Suppressor macrophage treated with lipopolysaccharide for 4 hours (primary cell): Measurements from ENCODE around the gene CDIP1.
A peak's percentile ranks its signal among the peaks of the same experiment; 100 is the strongest.

Source experiments
- DNase-seq: peaks from one replicate; pipeline ENCODE4 v3.0.0-alpha.2; 2020

Gene CDIP1

GRCh38 chr16:4486126-4486893, 52.3 kb downstream of the CDIP1 start:
- no peak for DNase-seq

DNA sequence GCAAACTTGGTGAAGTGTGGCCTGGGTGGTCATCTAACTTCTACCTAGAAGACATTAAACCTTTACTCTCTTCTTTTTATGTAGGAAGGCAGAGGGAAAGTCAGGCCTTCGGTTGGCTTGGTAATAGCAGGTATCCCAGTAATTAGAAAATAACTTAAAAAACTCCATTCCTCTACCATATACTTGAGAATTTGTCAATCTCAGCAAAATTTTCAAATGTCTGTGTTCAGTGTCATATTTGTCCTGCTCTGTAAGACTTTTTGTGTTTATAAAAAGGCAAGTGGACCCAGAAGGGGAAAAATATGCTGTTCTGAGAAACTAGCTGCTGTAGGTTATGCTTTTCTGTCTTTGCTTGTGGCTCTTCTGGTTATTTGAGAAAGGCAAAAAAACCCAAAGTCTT, 56.6 kb downstream of the CDIP1 start:
- DNase-seq, result no peak

DNA sequence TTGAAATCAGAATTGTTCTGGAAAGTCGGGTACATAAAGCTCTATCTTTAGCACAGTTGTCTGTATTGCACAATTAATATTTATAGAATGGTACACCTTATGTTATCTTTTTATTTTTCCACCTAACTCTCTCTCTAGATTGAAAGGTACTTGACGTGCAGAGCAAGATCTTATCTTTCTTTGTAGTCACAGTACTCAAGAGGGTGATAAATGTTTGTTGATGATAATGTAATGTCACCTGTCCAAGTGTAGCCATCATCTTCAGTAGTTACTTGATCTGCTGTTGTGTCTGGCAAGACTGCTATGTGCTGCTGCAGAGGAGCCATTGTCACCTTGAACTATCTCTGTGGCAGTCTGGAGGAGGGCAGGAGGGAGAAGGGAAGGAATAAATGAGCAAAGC, 57.0 kb downstream of the CDIP1 start:
- no peak for DNase-seq

DNA sequence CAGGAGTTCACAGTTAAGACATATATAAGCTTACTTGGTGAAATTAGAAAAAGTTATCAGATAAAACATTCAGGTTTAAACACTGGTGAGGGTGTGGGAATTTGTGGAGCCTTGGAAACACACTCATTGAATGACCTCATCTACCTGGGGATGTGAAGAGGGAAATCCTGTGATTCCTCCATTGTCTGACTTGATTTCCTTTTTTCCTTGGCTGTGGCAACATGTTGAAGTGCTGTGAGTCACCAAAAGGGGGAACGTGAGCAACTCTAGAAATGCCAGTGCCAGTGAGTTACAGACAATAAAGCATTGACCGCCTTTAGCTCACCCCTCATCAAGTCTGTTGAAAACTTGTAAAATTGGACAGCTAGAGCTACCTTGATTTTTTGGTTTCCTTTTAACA, 60.6 kb downstream of the CDIP1 start:
- peak; percentile 58 for DNase-seq

DNA sequence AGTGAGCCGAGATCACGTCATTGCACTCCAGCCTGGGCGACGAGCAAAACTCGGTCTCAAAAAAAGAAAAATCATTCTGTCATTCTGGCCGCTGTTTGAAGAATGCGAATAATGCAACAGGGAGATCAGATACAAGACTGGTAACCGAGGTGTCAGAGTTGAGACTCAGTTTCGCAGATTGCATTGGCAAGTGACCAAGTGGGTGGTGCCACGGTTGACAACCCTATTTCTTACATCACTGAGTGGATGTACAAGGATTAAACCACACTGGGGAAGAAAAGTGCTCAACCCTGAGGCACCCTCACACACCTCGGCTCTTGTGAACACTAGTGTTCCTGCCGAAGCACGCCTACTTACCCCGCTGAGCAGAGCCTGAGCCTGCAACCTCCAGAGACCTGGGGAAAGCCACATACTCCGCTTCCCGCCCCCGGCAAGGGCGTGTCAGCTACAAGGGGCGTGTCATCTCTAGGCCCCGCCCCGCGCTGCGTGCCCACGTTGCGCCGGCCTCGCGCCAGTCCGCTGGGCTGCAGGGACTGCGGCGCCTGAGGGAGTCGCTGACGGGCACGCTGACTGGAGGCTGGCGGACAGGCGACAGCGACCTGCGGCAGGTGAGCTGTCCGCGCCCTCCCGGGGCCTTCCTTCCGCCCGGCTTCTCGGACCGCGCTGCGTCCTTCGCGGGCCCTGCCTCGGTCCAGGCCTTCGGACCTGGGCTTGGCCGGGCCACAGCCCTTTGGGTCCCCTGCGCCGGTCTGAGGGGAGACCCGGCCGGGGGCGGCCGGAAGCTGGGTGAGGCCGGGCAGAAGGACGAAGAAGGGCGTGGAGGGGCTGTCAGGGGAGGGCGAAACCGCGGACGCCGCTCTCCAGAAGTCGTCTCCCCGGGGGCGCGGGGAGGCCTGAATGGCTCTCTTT, 62.4 kb downstream of the CDIP1 start, which contains the start of gene HMOX2:
TSS of gene HMOX2 (plus strand) at position 519 of the 909 bp plus-strand sequence. CDS start 29,127 bp downstream, outside the sequence.
- peak; percentile 97 for DNase-seq

- DNase-seq, result peak; percentile 91
Measured at GRCh38 chr16:4474192-4474961, 64.2 kb downstream of the CDIP1 start, which contains the start of gene NMRAL1. Gene NMRAL1, minus strand, starts transcription at chr16:4474625. Its CDS starts 493 bp downstream, at chr16:4474132.

GRCh38 chr16:4472880-4473279, 65.7 kb downstream of the CDIP1 start:
- peak; percentile 16 for DNase-seq

GRCh38 chr16:4471869-4472268, 66.7 kb downstream of the CDIP1 start:
- no peak for DNase-seq

DNA sequence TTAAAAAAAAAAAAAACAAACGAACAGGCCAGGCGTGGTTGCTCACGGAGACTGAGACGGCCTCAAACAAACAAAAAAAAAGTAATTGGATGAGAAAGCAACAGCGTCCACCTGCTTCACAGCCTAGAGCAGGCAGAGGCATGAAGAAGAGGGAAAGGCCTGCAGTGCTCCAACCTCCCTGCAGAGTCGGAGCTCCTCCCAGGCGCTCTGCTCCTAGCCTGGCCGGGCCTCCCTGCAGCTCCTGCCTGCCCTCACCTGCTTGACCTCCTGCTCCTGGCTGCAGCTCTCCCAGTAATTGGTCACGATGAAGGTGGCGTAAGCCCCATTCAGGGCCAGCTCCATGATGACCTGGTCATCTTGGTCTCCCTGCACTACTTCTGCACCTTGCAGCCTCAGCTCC, 69.6 kb downstream of the CDIP1 start:
- no peak for DNase-seq

DNA sequence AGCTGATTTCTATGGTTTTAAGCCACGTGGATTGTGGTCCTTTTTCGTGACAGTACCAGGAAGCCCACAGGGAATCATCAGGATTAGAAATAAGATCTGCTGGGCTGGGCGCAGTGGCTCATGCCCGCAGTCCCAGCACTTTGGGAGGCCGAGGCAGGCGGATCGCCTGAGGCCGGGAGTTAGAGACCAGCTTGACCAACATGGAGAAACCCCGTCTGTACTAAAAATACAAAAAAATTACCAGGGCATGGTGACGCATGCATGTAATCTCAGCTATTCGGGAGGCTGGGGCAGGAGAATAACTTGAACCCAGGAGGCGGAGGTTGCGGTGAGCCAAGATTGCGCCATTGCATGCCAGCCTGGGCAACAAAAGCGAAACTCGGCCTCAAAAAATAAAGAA, 70.7 kb downstream of the CDIP1 start:
- DNase-seq, result no peak

DNA sequence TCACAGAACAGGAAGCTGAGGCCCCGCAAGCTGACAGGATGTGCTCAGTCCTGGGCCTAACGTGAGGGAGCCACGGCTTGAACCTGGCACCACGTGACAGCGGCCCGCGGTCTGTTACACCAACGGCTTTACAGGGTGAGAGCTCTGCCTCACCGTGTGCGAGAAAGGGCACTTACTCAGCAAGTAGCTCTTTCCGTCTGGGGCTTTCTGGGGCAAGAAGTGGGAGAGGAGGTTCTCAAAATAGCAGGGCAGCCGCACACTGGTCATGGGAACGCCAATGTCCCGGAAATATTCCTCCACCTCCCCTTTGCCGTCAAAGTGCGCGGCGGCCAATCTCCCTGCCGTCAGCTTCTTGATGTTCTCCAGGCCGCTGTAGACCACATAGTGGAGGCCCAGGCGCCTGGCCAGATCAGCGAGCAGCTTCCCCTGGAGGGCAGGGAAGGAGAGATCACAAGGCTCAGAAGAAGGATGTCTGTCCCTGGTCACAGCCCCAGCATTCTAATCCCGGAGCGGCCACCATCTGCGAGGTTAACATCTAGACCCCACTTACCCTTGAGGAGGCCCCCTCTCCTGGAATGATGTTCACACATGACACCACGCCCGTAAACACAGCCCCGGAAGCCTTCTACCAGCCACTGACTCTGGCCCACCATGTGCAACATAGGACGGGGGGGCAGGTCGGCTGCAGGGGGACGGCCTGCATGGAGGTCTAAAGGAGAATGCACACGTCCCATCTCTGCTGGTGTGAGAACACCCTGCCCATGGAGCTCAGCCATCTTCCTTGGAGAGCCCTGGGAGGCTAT, 72.4 kb downstream of the CDIP1 start:
- DNase-seq, result no peak

DNA sequence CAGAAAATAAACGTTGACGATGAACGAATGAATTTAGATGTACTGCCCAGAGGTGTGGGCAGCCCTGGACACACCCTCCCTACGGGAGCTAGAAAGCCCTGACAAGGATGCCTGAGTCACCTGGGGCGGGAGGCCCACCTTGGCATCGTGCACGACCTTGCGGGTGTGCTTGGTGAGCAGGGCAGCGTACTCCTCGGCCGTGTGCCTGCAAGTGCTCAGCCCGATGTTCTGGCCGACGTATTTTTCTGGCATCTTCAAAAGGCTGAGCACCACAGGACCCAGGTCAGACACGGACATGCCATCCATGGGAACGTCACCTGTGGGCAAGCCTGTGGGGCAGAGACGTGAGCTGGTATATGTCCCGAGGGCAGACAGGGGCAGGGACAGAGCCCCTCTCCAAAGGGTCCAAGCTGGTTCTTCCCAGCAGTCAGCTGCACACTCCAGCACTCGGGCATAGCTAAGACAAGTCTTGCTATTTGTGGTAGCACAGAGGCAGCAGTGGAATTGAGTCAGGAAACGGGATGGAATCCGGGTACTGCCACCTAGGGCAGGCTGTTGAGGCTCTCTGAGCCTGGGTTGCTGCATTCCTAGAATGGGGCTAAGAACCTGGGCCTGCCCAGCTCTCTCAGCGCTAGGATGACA, 74.9 kb downstream of the CDIP1 start:
- no peak for DNase-seq

DNA sequence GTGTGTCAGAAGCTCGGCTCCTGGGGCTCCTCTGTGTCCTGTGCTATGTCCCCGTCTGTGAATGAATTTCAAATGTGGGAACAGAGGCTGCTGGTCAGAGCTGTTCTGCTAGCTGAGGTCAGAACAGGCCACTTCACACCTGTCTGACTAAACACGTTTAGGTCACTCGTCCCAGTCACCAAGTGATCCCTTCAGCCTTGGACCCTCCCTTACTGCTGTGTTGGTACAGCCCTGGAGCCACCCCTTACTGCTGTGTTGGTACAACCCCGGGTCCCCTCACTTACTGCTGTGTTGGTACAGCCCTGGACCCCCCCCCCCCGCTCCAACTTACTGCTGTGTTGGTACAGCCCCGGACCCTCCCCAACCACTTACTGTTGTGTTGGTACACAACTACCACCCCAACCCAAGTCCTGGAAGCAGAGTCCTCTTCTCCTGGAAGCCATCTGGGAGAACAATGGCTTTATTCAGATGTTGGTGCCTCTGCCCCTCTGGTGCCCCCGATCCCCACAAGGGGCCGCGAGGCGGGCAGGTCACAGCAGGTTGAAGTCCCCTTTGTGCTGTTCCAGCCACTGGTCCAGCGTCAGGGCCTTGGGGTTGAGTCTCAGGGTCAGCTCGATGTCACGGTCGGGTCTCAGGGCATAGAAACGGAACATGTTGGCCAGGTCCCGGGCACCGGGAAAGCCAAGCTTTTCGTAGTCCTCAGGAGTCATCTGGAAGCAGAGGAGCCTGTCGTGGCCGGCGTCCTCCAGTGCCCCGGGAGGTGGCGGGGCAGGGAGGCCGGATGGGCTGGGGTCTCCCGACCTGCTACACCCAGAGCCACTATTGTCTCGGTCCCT, 77.1 kb downstream of the CDIP1 start:
- no peak for DNase-seq

- no peak for DNase-seq
Measured at GRCh38 chr16:4460936-4461249, 77.7 kb downstream of the CDIP1 start.
